HCT116 (cell line): Measurements from ENCODE around the gene SNED1. TPM values are rescaled to one million over a fixed set of nuclear protein-coding genes. Genes with fewer than 3 reads are reported as not detected.

Experiments used
- ATAC-seq: fragments of 200-7000 bp; cut with Tn5 transposase; 2 replicates; pipeline ENCODE4 v1.9.1; 2020; ENCODE audit warnings: mild to moderate bottlenecking, moderate library complexity
- BruUV-seq: library from RNA; stranded (reverse); fragments of 400-500 nt; replicated peaks from 2 replicates; lab custom pipeline; 2021; lab: Mats Ljungman, UMichigan
- CTCF ChIA-PET: fragments of 300-600 bp; sonication (Branson Sonifier 250); formaldehyde crosslinking; loops from one replicate; lab custom pipeline; 2021; ENCODE audit warnings: antibody characterized with exemption; lab: Charles Lee
- POLR2A ChIA-PET: fragments of 300-600, 350-600 bp; sonication (Branson Sonifier 250); formaldehyde crosslinking; loops from one replicate; lab custom pipeline; 2021; ENCODE audit warnings: antibody characterized with exemption; lab: Charles Lee
- RAD21 ChIA-PET, 2 experiments: fragments of 300-600 bp; sonication (Branson Sonifier 250); formaldehyde crosslinking; loops; one replicate each; lab custom pipeline; 2023; ENCODE audit warnings: low total read pairs in 2 of 2; ENCODE audit not compliant: uncharacterized antibody in 2 of 2, unreplicated experiment in 2 of 2, low non-redundant PET in 1 of 2; lab: Charles Lee
- DNase-seq: peaks from one replicate; pipeline ENCODE4 v3.0.0-alpha.2; 2010; ENCODE audit warnings: low read depth, low spot score
- H2AFZ ChIP-seq: fragments of 200-600 bp; shearing (Covaris generic), sonication (generic); 2 replicates; pipeline ENCODE4 v1.6.1; 2017; ENCODE audit warnings: low read depth, mixed run types, mixed read lengths, antibody characterized with exemption, low read length; ENCODE audit not compliant: poor library complexity, severe bottlenecking
- H3K27ac ChIP-seq: 2 replicates; pipeline ENCODE4 v1.5.1; 2012; ENCODE audit warnings: low read depth, low read length
- H3K27me3 ChIP-seq: fragments of 200-600 bp; sonication (generic); 2 replicates; pipeline ENCODE4 v1.6.1; 2016; ENCODE audit warnings: mixed run types, low read length, mixed read lengths; ENCODE audit not compliant: insufficient read depth
- H3K36me3 ChIP-seq, 2 experiments: fragments of 200-500 bp in 1 of 2; fragments of 200-600 bp in 1 of 2; sonication (Bioruptor generic) in 1 of 2; sonication (generic) in 1 of 2; 2 replicates each; pipeline versions ENCODE4 v1.5.1 to v1.6.1; 2014 to 2016; ENCODE audit warnings: low read length in 2 of 2, inconsistent platforms in 1 of 2, mixed read lengths in 1 of 2, mixed run types in 1 of 2; ENCODE audit not compliant: insufficient read depth in 2 of 2, control insufficient read depth in 1 of 2
- H3K4me1 ChIP-seq, 2 experiments: fragments of 200-600 bp in 1 of 2; sonication (generic) in 1 of 2; 2 replicates each; pipeline versions ENCODE4 v1.5.1 to v1.6.1; 2012 to 2017; ENCODE audit warnings: low read length in 2 of 2, inconsistent platforms in 1 of 2, mild to moderate bottlenecking in 1 of 2, mixed read lengths in 1 of 2, mixed run types in 1 of 2, moderate library complexity in 1 of 2; ENCODE audit not compliant: insufficient read depth in 2 of 2, control insufficient read depth in 1 of 2
- H3K4me2 ChIP-seq: fragments of 200-600 bp; sonication (generic); 2 replicates; pipeline ENCODE4 v1.6.1; 2017; ENCODE audit warnings: mixed run types, low read length, mixed read lengths
- H3K4me3 ChIP-seq, 2 experiments: fragments of 200-600 bp in 1 of 2; sonication (generic) in 1 of 2; replicated peaks in 1 of 2; 2 replicates each; pipeline ENCODE4 v1.5.1; 2011 to 2016; ENCODE audit warnings: low read length in 2 of 2, control low read depth in 1 of 2, low read depth in 1 of 2, mild to moderate bottlenecking in 1 of 2, mixed read lengths in 1 of 2, mixed run types in 1 of 2
- H3K79me2 ChIP-seq: fragments of 200-600 bp; sonication (generic); 2 replicates; pipeline ENCODE4 v1.6.1; 2017; ENCODE audit warnings: mild to moderate bottlenecking, mixed run types, low read length, moderate library complexity, mixed read lengths; ENCODE audit not compliant: insufficient read depth
- H3K9ac ChIP-seq: fragments of 200-600 bp; sonication (generic); 2 replicates; pipeline ENCODE4 v1.6.1; 2016; ENCODE audit warnings: low read length, mixed read lengths
- H3K9me2 ChIP-seq: fragments of 200-600 bp; sonication (generic), shearing (Covaris generic); 2 replicates; pipeline ENCODE4 v1.6.1; 2017; ENCODE audit warnings: mixed run types, mild to moderate bottlenecking, moderate library complexity; ENCODE audit not compliant: insufficient read depth
- H3K9me3 ChIP-seq, 2 experiments: fragments of 200-500 bp in 1 of 2; fragments of 200-600 bp in 1 of 2; sonication (Bioruptor generic) in 1 of 2; sonication (generic) in 1 of 2; 2 replicates each; pipeline ENCODE4 v1.6.1; 2014 to 2017; ENCODE audit warnings: low read length in 2 of 2, mixed read lengths in 2 of 2, inconsistent platforms in 1 of 2, low read depth in 1 of 2, mild to moderate bottlenecking in 1 of 2, mixed run types in 1 of 2, moderate library complexity in 1 of 2; ENCODE audit not compliant: control insufficient read depth in 1 of 2, insufficient read depth in 1 of 2
- H4K20me1 ChIP-seq: fragments of 200-600 bp; sonication (generic), shearing (Covaris generic); 2 replicates; pipeline ENCODE4 v1.6.1; 2017; ENCODE audit warnings: mixed run types, mild to moderate bottlenecking, moderate library complexity; ENCODE audit not compliant: insufficient read depth
- CTCF ChIP-seq, 3 experiments: fragments of 200-600 bp in 1 of 3; sonication (generic) in 1 of 3; IDR thresholded peaks in 2 of 3; conservative IDR thresholded peaks in 1 of 3; 2 replicates each; pipeline ENCODE4 v1.5.1; 2012 to 2017; ENCODE audit warnings: low read depth in 2 of 3, low read length in 2 of 3, antibody characterized with exemption in 1 of 3, borderline replicate concordance in 1 of 3, control low read depth in 1 of 3, mild to moderate bottlenecking in 1 of 3, mixed read lengths in 1 of 3, mixed run types in 1 of 3, moderate library complexity in 1 of 3; ENCODE audit not compliant: insufficient read depth in 1 of 3
- POLR2A ChIP-seq: IDR thresholded peaks from 2 replicates; pipeline ENCODE4 v1.7.0; 2011; ENCODE audit warnings: borderline replicate concordance; ENCODE audit not compliant: insufficient read depth, insufficient read length; ENCODE audit errors: extremely low read depth
- RAD21 ChIP-seq: IDR thresholded peaks from 2 replicates; pipeline ENCODE4 v1.6.1; 2012; ENCODE audit warnings: low read depth, mild to moderate bottlenecking
- intact Hi-C: fragments of 100-400 bp; cut with micrococcal nuclease; formaldehyde crosslinking; loops from 2 replicates; pipeline ENCODE4 v1.10.0; 2022
- total RNA-seq: library from RNA; stranded (reverse); gene quantifications from one replicate; pipeline ENCODE4 v1.2.1, GENCODE V29; 2021; ENCODE audit not compliant: unreplicated experiment

Gene SNED1
- total RNA-seq, 1 experiment from 2014 or later, result 9.6 TPM

- no peak overlapping the region for H3K4me3 ChIP-seq
- TF ChIP-seq RAD21, result no peak
- no peak for TF ChIP-seq CTCF (IDR thresholded peaks at IDR 0.05 in 2 of 3, conservative IDR thresholded peaks at IDR 0.05 in 1 of 3; ENCODE audit: borderline replicate concordance in 1 of 3, insufficient read depth in 1 of 3, low read depth in 2 of 3, low read length in 2 of 3)
- TF ChIP-seq POLR2A, result no peak
- H3K4me2 ChIP-seq, result no peak overlapping the region
- peaks cover 0 to 4% of the 10 kb centered on the region in 2 experiments; a peak in 1 of 4 replicates for H3K36me3 ChIP-seq
- no peak overlapping the region for H3K27ac ChIP-seq
- ChIA-PET POLR2A (interaction anchor here (0.7 kb wide), 1 partner anchor 181 kb away, joined by 3 read pairs; no protein-coding TSS in a partner anchor), CTCF (no interaction called here), RAD21 (no interaction called here)
- H3K79me2 ChIP-seq, result no peaks in the 10 kb centered on the region
- no peak overlapping the region for H3K9ac ChIP-seq
- no peaks in the 10 kb centered on the region for H3K9me3 ChIP-seq
- H3K9me2 ChIP-seq, result no peaks in the 10 kb centered on the region
- no peak overlapping the region for H2AFZ ChIP-seq
- no peaks in the 10 kb centered on the region for H4K20me1 ChIP-seq
- peaks cover 5 to 8% of the 10 kb centered on the region in 2 experiments; a peak in 3 of 4 replicates for H3K4me1 ChIP-seq
- ATAC-seq, result no peak
- H3K27me3 ChIP-seq, result no peaks in the 10 kb centered on the region
- intact Hi-C loops, result no loop called here
- no peak for DNase-seq
- no TSS peak for BruUV-seq
Observed at GRCh38 chr2:241107031-241107783, 108.8 kb downstream of the SNED1 start.
